ENCODE results near the gene FAM98B.

DNA sequence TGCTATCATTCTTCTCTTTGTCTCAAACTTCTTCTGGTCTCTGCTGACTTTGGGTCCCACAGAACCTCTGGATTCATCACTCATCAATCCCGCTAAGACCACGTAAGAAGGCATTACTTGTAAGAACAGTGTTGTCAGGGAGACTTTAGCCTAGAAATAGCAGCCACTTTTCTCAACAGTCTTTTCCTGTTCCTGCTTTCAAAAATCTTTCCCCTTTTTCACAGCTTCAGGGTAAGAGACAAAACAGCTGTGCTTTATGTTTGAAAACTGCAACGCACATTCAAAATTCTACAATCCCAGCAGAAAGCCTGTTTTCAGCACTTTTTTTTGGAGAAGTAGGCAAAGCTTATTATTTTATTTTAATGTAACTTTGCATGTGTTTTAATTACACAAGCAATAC lies 42.0 kb upstream of the FAM98B start:
- TF ChIP-seq TOX (CRISPR knock-in tag; IDR thresholded peaks at IDR 0.05; ENCODE audit: borderline replicate concordance) (no peak), TSHZ2 (CRISPR knock-in tag; IDR thresholded peaks at IDR 0.05) (no peak), RARB (CRISPR knock-in tag; IDR thresholded peaks at IDR 0.05) (no peak), ZFP30 (CRISPR knock-in tag; IDR thresholded peaks at IDR 0.05) (no peak), ESRRG (CRISPR knock-in tag; IDR thresholded peaks at IDR 0.05) (no peak), ZNF70 (CRISPR knock-in tag; IDR thresholded peaks at IDR 0.05) (no peak), ISL1 (CRISPR knock-in tag; IDR thresholded peaks at IDR 0.05) (no peak), PPARA (CRISPR knock-in tag; IDR thresholded peaks at IDR 0.05; ENCODE audit: borderline replicate concordance) (no peak), SNAI2 (CRISPR knock-in tag; IDR thresholded peaks at IDR 0.05) (no peak)
- TF ChIP-seq, protein P1, sequence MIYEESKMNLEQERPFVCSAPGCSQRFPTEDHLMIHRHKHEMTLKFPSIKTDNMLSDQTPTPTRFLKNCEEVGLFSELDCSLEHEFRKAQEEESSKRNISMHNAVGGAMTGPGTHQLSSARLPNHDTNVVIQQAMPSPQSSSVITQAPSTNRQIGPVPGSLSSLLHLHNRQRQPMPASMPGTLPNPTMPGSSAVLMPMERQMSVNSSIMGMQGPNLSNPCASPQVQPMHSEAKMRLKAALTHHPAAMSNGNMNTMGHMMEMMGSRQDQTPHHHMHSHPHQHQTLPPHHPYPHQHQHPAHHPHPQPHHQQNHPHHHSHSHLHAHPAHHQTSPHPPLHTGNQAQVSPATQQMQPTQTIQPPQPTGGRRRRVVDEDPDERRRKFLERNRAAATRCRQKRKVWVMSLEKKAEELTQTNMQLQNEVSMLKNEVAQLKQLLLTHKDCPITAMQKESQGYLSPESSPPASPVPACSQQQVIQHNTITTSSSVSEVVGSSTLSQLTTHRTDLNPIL (CRISPR knock-in tag; IDR thresholded peaks at IDR 0.05; ENCODE audit: low read depth) = no peak
